Immature natural killer cell (primary cell): ENCODE data around the gene CEP44. TPM values are rescaled to one million over a fixed set of nuclear protein-coding genes. Genes with fewer than 3 reads are reported as not detected.
"Not testable (repeated sequence)": the region's sequence is repeated elsewhere in the genome, so short reads cannot be mapped to it uniquely, and the experiment has no call there.

Experiments used
- DNase-seq, 3 donors: peaks; one replicate each; pipeline ENCODE4 v3.0.0; 2022; ENCODE audit warnings: mixed read lengths in 1 of 3
- H3K27ac Mint-ChIP-seq, 6 donors: one replicate each; pipeline ENCODE4 v1.8.0; 2020; ENCODE audit warnings: mixed read lengths in 6 of 6, mild to moderate bottlenecking in 5 of 6, inconsistent platforms in 4 of 6, moderate library complexity in 3 of 6
- H3K27me3 Mint-ChIP-seq, 3 donors: one replicate each; pipeline ENCODE4 v1.8.0; 2020 to 2021; ENCODE audit warnings: low read depth in 3 of 3, mild to moderate bottlenecking in 3 of 3, mixed read lengths in 3 of 3, moderate library complexity in 3 of 3, inconsistent platforms in 1 of 3
- H3K36me3 Mint-ChIP-seq, 3 donors: one replicate each; pipeline ENCODE4 v1.8.0; 2020; ENCODE audit warnings: mixed read lengths in 3 of 3, inconsistent platforms in 2 of 3, mild to moderate bottlenecking in 2 of 3
- H3K4me1 Mint-ChIP-seq, 2 donors: one replicate each; pipeline ENCODE4 v1.8.0; 2020; ENCODE audit warnings: inconsistent platforms in 2 of 2, mild to moderate bottlenecking in 2 of 2, mixed read lengths in 2 of 2, moderate library complexity in 1 of 2
- H3K4me3 Mint-ChIP-seq, 5 donors: one replicate each; pipeline ENCODE4 v1.8.0; 2020; ENCODE audit warnings: mild to moderate bottlenecking in 5 of 5, mixed read lengths in 5 of 5, inconsistent platforms in 3 of 5, moderate library complexity in 3 of 5
- H3K9me3 Mint-ChIP-seq, 6 donors: one replicate each; pipeline ENCODE4 v1.8.0; 2020; ENCODE audit warnings: mild to moderate bottlenecking in 6 of 6, mixed read lengths in 6 of 6, inconsistent platforms in 4 of 6, moderate library complexity in 3 of 6
- polyA plus RNA-seq, 3 donors: library from polyadenylated mRNA; unstranded; fragments of 300-500 nt; fragmentation: Illumina TruSeq; gene quantifications; one replicate each; pipeline ENCODE4 v1.2.3, GENCODE V29; 2021

Gene CEP44
- 1 to 10 TPM; 3.8 to 6.2 (median 4.8) TPM for polyA plus RNA-seq

GRCh38 chr4:174283507-174284471, at the start of gene CEP44, which contains the start of gene FBXO8:
Gene CEP44, plus strand, starts transcription at chr4:174283911. Its CDS starts 15,211 bp downstream, at chr4:174299122.
Gene FBXO8, minus strand, starts transcription at chr4:174283667. Its CDS starts 20,575 bp downstream, at chr4:174263092.
- DNase-seq, result peak; percentile 76 to 81 (median 81)
- Mint-ChIP-seq H3K4me1 (peaks cover 46 to 87% of the 10 kb centered on the region in 2 donors), H3K9me3 (no peaks in the 10 kb centered on the region), H3K27me3 (peaks cover 5 to 11% (median 10%) of the 10 kb centered on the region in 3 donors), H3K4me3 (peak within 1 kb of the TSS; percentile 96 to 99 (median 99)), H3K36me3 (peaks cover 4 to 6% (median 5%) of the 10 kb centered on the region in 3 donors), H3K27ac (peak within 1 kb of the TSS; percentile 98 to 100 (median 100))

DNA sequence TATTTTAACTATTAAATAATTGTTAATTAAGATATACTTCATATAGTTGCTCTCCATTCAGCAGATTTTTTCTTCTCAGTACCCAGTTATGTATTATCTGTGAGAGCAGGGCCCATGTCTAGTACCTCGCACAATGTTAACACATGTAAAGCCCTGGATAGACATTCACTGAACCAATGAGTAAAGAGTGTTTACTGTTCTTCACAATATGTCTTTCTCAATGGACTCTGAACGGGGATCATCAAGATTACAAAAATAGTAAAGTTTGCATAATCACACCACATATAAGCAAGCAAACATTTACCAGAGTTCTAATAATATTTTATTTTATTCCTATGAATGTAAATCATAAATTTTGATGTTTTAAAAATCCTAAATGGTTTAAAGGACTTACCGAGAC, 47.4 kb upstream of the CEP44 start:
- Mint-ChIP-seq H3K36me3 (peaks cover 16 to 19% (median 17%) of the 10 kb centered on the region in 3 donors), H3K27ac (no peak overlapping the region), H3K4me1 (peaks cover 0 to 4% of the 10 kb centered on the region in 2 donors), H3K27me3 (no peaks in the 10 kb centered on the region), H3K4me3 (no peak overlapping the region), H3K9me3 (no peaks in the 10 kb centered on the region)
- no peak for DNase-seq

- H3K27ac Mint-ChIP-seq, result no peak overlapping the region
- no peak for DNase-seq
- no peaks in the 10 kb centered on the region for H3K9me3 Mint-ChIP-seq
- peaks cover 0 to 5% of the 10 kb centered on the region in 2 donors for H3K4me1 Mint-ChIP-seq
- no peak overlapping the region for H3K4me3 Mint-ChIP-seq
- no peaks in the 10 kb centered on the region for H3K27me3 Mint-ChIP-seq
- peaks cover 3 to 6% (median 4%) of the 10 kb centered on the region in 3 donors for H3K36me3 Mint-ChIP-seq
These were observed 42.5 kb upstream of the CEP44 start for GRCh38 chr4:174241162-174241561.

- Mint-ChIP-seq H3K4me1 (peaks cover 0 to 5% of the 10 kb centered on the region in 2 donors), H3K27ac (no peak overlapping the region), H3K9me3 (no peaks in the 10 kb centered on the region), H3K36me3 (peaks cover 0 to 3% (median 0%) of the 10 kb centered on the region in 3 donors), H3K27me3 (no peaks in the 10 kb centered on the region), H3K4me3 (no peak overlapping the region)
- DNase-seq, result no peak
These were observed 39.3 kb upstream of the CEP44 start for GRCh38 chr4:174244441-174244840.

GRCh38 chr4:174245714-174246113, 38.0 kb upstream of the CEP44 start:
- Mint-ChIP-seq H3K36me3 (no peaks in the 10 kb centered on the region), H3K4me3 (no peak overlapping the region), H3K9me3 (no peaks in the 10 kb centered on the region), H3K27me3 (no peaks in the 10 kb centered on the region), H3K4me1 (peaks cover 0 to 5% of the 10 kb centered on the region in 2 donors), H3K27ac (no peak overlapping the region)
- no peak for DNase-seq

- DNase-seq, result no peak
- no peak overlapping the region for H3K27ac Mint-ChIP-seq
- no peak overlapping the region for H3K4me3 Mint-ChIP-seq
- no peaks in the 10 kb centered on the region for H3K36me3 Mint-ChIP-seq
- H3K4me1 Mint-ChIP-seq, result peaks cover 2 to 4% of the 10 kb centered on the region in 2 donors
- H3K27me3 Mint-ChIP-seq, result no peaks in the 10 kb centered on the region
- H3K9me3 Mint-ChIP-seq, result no peaks in the 10 kb centered on the region
These were observed 35.3 kb upstream of the CEP44 start for GRCh38 chr4:174248407-174248806.

DNA sequence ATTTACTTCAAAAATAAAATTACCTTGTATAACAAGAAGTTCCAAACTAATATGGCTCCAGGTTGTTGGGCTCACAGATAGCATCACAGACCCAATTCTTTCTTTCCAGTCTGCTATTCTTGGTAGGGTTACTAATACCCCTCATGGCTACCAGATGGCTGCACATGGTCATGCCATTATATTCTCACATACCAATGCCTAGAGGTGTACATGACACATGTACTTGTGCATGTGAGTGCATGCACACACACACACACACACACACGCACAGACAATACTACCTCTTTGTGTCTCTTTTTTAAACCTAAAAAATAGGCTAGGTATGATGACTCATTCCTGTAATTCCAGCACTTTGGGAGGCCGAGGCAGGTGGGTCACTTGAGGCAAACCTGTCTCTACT, 31.3 kb upstream of the CEP44 start:
- no peaks in the 10 kb centered on the region for H3K27me3 Mint-ChIP-seq
- H3K4me1 Mint-ChIP-seq, result peaks cover 2 to 9% of the 10 kb centered on the region in 2 donors
- no peak overlapping the region for H3K4me3 Mint-ChIP-seq
- H3K9me3 Mint-ChIP-seq, result no peaks in the 10 kb centered on the region
- DNase-seq, result no peak
- no peak overlapping the region for H3K27ac Mint-ChIP-seq
- H3K36me3 Mint-ChIP-seq, result peaks cover 0 to 11% (median 0%) of the 10 kb centered on the region in 3 donors

GRCh38 chr4:174254613-174255012, 29.1 kb upstream of the CEP44 start:
- no peak overlapping the region for H3K4me3 Mint-ChIP-seq
- H3K4me1 Mint-ChIP-seq, result peaks cover 2 to 9% of the 10 kb centered on the region in 2 donors
- H3K9me3 Mint-ChIP-seq, result no peaks in the 10 kb centered on the region
- peaks cover 0 to 15% (median 0%) of the 10 kb centered on the region in 3 donors for H3K36me3 Mint-ChIP-seq
- H3K27me3 Mint-ChIP-seq, result no peaks in the 10 kb centered on the region
- no peak overlapping the region for H3K27ac Mint-ChIP-seq
- no peak for DNase-seq

DNA sequence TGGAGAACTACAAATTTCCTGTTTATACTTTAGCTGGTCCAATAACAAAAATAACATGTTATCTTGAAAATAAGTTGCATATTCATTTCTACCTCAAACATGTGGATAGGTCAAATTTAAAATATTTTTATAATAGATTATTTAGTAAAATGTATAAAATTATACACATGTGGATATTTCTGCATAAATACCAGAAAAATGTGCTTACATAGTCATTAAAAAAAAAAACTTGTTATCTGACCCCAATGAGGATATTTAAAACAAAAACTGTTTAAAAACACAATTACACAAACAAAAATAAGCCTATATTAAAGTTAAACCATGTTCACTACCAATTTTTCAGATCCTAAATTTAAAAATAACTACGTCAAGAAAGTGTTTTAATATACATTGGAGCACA, 28.3 kb upstream of the CEP44 start:
- Mint-ChIP-seq H3K9me3 (no peaks in the 10 kb centered on the region), H3K4me1 (peaks cover 2 to 14% of the 10 kb centered on the region in 2 donors), H3K4me3 (no peak overlapping the region), H3K36me3 (peaks cover 0 to 15% (median 0%) of the 10 kb centered on the region in 3 donors), H3K27ac (no peak overlapping the region), H3K27me3 (no peaks in the 10 kb centered on the region)
- no peak for DNase-seq

- Mint-ChIP-seq H3K27ac (no peak overlapping the region), H3K27me3 (no peaks in the 10 kb centered on the region), H3K9me3 (no peaks in the 10 kb centered on the region), H3K36me3 (peaks cover 0 to 15% (median 0%) of the 10 kb centered on the region in 3 donors), H3K4me3 (no peak overlapping the region), H3K4me1 (peaks cover 2 to 18% of the 10 kb centered on the region in 2 donors)
- no peak for DNase-seq
These were observed 27.9 kb upstream of the CEP44 start for GRCh38 chr4:174255786-174256185.

DNA sequence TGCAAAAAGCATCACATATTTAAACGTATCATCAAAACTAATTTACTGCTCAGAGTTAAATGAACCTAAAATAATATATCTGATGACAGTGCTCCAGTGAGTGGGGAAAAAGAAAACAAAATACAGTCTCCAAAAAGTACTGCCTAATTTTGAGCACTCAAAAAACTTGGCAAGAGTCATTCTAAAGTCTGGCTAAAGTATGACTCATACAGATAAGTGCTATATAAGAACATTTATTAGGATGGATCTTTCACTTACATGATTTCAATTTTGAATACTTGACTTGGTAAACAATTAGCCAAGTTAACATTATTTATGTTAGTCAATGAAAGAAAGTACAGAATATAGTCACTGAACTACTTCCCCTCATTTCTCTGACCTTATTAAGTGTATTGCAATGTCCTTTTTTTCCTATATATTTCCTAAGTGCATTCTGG, 27.4 kb upstream of the CEP44 start:
- no peak for DNase-seq
- H3K9me3 Mint-ChIP-seq, result no peaks in the 10 kb centered on the region
- no peak overlapping the region for H3K27ac Mint-ChIP-seq
- H3K36me3 Mint-ChIP-seq, result peaks cover 0 to 15% (median 0%) of the 10 kb centered on the region in 3 donors
- no peak overlapping the region for H3K4me3 Mint-ChIP-seq
- H3K27me3 Mint-ChIP-seq, result no peaks in the 10 kb centered on the region
- peaks cover 2 to 23% of the 10 kb centered on the region in 2 donors for H3K4me1 Mint-ChIP-seq

DNA sequence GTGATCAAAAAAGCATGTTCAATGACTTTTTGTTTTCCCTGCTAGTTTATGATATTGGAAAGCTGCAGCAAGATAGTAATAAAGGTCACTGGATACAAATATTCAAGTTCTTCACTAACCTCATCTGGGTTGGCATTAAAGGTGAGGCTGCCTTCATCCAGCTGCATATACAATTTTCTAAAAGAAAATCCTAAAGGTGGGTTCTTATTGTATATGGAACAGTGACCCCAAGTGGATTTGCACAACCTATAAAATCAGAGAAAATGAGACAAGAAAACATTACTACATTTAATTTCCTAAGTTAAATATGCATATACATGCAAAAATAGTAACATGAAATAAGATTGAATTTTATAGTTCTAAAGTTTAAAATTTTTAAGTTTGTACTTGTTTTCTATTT, 24.1 kb upstream of the CEP44 start:
- peaks cover 0 to 16% (median 0%) of the 10 kb centered on the region in 3 donors for H3K36me3 Mint-ChIP-seq
- H3K4me3 Mint-ChIP-seq, result no peak overlapping the region
- no peaks in the 10 kb centered on the region for H3K27me3 Mint-ChIP-seq
- peaks cover 3 to 26% of the 10 kb centered on the region in 2 donors for H3K4me1 Mint-ChIP-seq
- H3K9me3 Mint-ChIP-seq, result no peaks in the 10 kb centered on the region
- no peak overlapping the region for H3K27ac Mint-ChIP-seq
- DNase-seq, result no peak

GRCh38 chr4:174260099-174260498, 23.6 kb upstream of the CEP44 start:
- no peak overlapping the region for H3K27ac Mint-ChIP-seq
- no peak overlapping the region for H3K4me3 Mint-ChIP-seq
- peaks cover 6 to 30% of the 10 kb centered on the region in 2 donors for H3K4me1 Mint-ChIP-seq
- no peak for DNase-seq
- H3K36me3 Mint-ChIP-seq, result peaks cover 0 to 16% (median 0%) of the 10 kb centered on the region in 3 donors
- H3K9me3 Mint-ChIP-seq, result no peaks in the 10 kb centered on the region
- H3K27me3 Mint-ChIP-seq, result no peaks in the 10 kb centered on the region

DNA sequence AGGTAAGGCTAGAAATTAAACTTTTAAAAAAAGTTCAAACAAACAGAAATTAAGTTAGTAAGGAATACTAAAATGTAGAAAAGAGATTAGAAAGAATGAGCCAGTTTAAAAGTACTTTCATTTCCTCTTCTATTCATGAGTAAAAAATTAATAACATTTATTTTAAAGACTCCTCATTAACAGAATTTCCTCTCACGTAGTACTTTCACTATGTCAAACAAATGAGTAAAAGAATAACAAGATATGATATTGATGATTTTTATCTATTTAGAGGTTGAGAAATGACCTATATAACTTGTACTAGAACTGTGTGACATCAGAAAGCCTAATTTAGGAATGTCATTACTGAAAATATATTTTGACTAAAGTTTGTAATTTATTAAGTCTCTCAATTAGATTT, 22.3 kb upstream of the CEP44 start:
- not testable (repeated sequence) for H3K4me3 Mint-ChIP-seq, H3K27ac Mint-ChIP-seq, DNase-seq, H3K27me3 Mint-ChIP-seq, H3K9me3 Mint-ChIP-seq
- Mint-ChIP-seq H3K36me3 (peaks cover 0 to 12% (median 0%) of the 10 kb centered on the region in 3 donors), H3K4me1 (peaks cover 6 to 30% of the 10 kb centered on the region in 2 donors)
